Gastroesophageal sphincter (tissue), 4 donors: ENCODE data around the gene DLG3. TPM values are rescaled to one million over a fixed set of nuclear protein-coding genes. Genes with fewer than 3 reads are reported as not detected.

Source experiments
- ATAC-seq: fragments of 150-250 bp; one replicate; pipeline ENCODE4 v1.9.1; 2016; ENCODE audit warnings: mild to moderate bottlenecking, moderate library complexity
- H3K27ac ChIP-seq, 4 donors: fragments of 200-600 bp; sonication (generic) in 3 of 4; 1 replicate in 3 of 4; 2 replicates in 1 of 4; pipeline ENCODE4 v1.5.1; 2016 to 2019
- H3K27me3 ChIP-seq: fragments of 200-600 bp; sonication (generic); one replicate; pipeline ENCODE4 v1.5.1; 2019
- H3K36me3 ChIP-seq, 2 donors: fragments of 200-600 bp; sonication (generic); one replicate each; pipeline ENCODE4 v1.5.1; 2019; ENCODE audit warnings: control low read depth in 1 of 2
- H3K4me1 ChIP-seq, 3 donors: fragments of 200-600 bp; sonication (generic); 1 replicate in 2 of 3; 2 replicates in 1 of 3; pipeline ENCODE4 v1.5.1; 2016 to 2019; ENCODE audit warnings: control low read depth in 2 of 3
- H3K4me3 ChIP-seq, 2 donors: fragments of 200-600 bp; sonication (generic); one replicate each; pipeline ENCODE4 v1.5.1; 2019; ENCODE audit warnings: mild to moderate bottlenecking in 1 of 2, moderate library complexity in 1 of 2
- H3K9me3 ChIP-seq, 3 donors: fragments of 200-600 bp; sonication (generic); one replicate each; pipeline ENCODE4 v1.5.1; 2017 to 2019; ENCODE audit warnings: control low read depth in 2 of 3
- CTCF ChIP-seq, 4 experiments: fragments of 200-600 bp in 2 of 4; fragments of 450-650 bp in 2 of 4; sonication (generic) in 1 of 4; IDR thresholded peaks; one replicate each; pipeline ENCODE4 v1.5.1; 2017 to 2019; ENCODE audit warnings: antibody characterized with exemption in 4 of 4, mild to moderate bottlenecking in 2 of 4, moderate library complexity in 2 of 4
- EP300 ChIP-seq: sonication (generic); formaldehyde crosslinking; IDR thresholded peaks from one replicate; pipeline ENCODE4 v1.6.1; 2017; ENCODE audit warnings: antibody characterized with exemption, mild to moderate bottlenecking
- POLR2A ChIP-seq, 2 donors: fragments of 450-650 bp; IDR thresholded peaks; one replicate each; pipeline ENCODE4 v1.6.1; 2017; ENCODE audit warnings: antibody characterized with exemption in 2 of 2, mild to moderate bottlenecking in 2 of 2, moderate library complexity in 1 of 2
- POLR2AphosphoS5 ChIP-seq: sonication (generic); formaldehyde crosslinking; IDR thresholded peaks from one replicate; pipeline ENCODE4 v1.6.1; 2017; ENCODE audit warnings: antibody characterized with exemption
- WGBS, 2 donors: methylation state at CpG; one replicate each; pipeline ENCODE4 v1.1.5; 2018; ENCODE audit warnings: low coverage in 1 of 2; 5-methylcytosine and 5-hydroxymethylcytosine counted together
- total RNA-seq, 4 donors: library from RNA; depleted of rRNA; stranded (reverse); fragments of >200 nt; gene quantifications; one replicate each; pipeline ENCODE4 v1.1.0, GENCODE V29; 2016

The DLG3 gene
- total RNA-seq, 4 donors from 2014 or later, result 22.3 to 46.2 (median 26.8) TPM

GRCh38 chrX:70452143-70452733 lies 7.6 kb downstream of the DLG3 start:
- TF ChIP-seq CTCF (IDR thresholded peaks at IDR 0.05) (peak; percentile 59 to 80 (median 66)), POLR2A (IDR thresholded peaks at IDR 0.05) (no peak)
- Histone ChIP-seq H3K27me3 (no peaks in the 10 kb centered on the region), H3K4me1 (peaks cover 0 to 44% (median 4%) of the 10 kb centered on the region in 3 donors), H3K36me3 (no peaks in the 10 kb centered on the region), H3K4me3 (peak overlapping the region; percentile 64 to 75), H3K9me3 (no peaks in the 10 kb centered on the region), H3K27ac (peak overlapping the region in 3 of 4 donors; percentile 63 to 77 (median 75))
- ATAC-seq, result peak; percentile 37
- WGBS, 2 donors, result 0 to 29% methylated on average over 3 to 6 of the region's 39 CpGs

- ATAC-seq, result no peak
- Histone ChIP-seq H3K4me1 (peaks cover 0 to 49% (median 4%) of the 10 kb centered on the region in 3 donors), H3K4me3 (peak overlapping the region; percentile 64 to 75), H3K36me3 (no peaks in the 10 kb centered on the region), H3K27me3 (no peaks in the 10 kb centered on the region), H3K9me3 (no peaks in the 10 kb centered on the region), H3K27ac (peak overlapping the region in 3 of 4 donors; percentile 75 to 89 (median 77))
- no peak for TF ChIP-seq EP300
- TF ChIP-seq POLR2AphosphoS5, result no peak
- no peak for TF ChIP-seq CTCF (IDR thresholded peaks at IDR 0.05)
- TF ChIP-seq POLR2A (IDR thresholded peaks at IDR 0.05), result no peak
- WGBS, 2 donors, result 14% methylated on average over 1 of the region's 5 CpGs; no CpG with 5 or more reads in 1 of the 2 donors
Measured at GRCh38 chrX:70453024-70453618, 8.5 kb downstream of the DLG3 start.

GRCh38 chrX:70454441-70455365 lies 10.1 kb downstream of the DLG3 start:
- TF ChIP-seq CTCF (IDR thresholded peaks at IDR 0.05) (peak; percentile 70 to 87 (median 78)), POLR2AphosphoS5 (no peak)
- 14 to 37% methylated on average over 1 to 3 of the region's 48 CpGs for WGBS, 2 donors
- H3K27me3 ChIP-seq, result no peaks in the 10 kb centered on the region

GRCh38 chrX:70455366-70456202 lies 10.9 kb downstream of the DLG3 start:
- TF ChIP-seq POLR2A (IDR thresholded peaks at IDR 0.05) (no peak), EP300 (no peak), CTCF (IDR thresholded peaks at IDR 0.05) (no peak), POLR2AphosphoS5 (no peak)
- Histone ChIP-seq H3K9me3 (no peaks in the 10 kb centered on the region), H3K27me3 (no peaks in the 10 kb centered on the region), H3K27ac (peak overlapping the region; percentile 80 to 91 (median 88)), H3K4me3 (peak overlapping the region; percentile 49 to 64), H3K36me3 (no peaks in the 10 kb centered on the region), H3K4me1 (peaks cover 0 to 60% (median 4%) of the 10 kb centered on the region in 3 donors)
- ATAC-seq, result peak; percentile 14
- WGBS, 2 donors, result 8 to 24% methylated on average over 9 to 18 of the region's 32 CpGs

More at GRCh38 chrX:70454441-70455365, 10.1 kb downstream of the DLG3 start:
- Histone ChIP-seq H3K4me3 (peak overlapping the region; percentile 49 to 64), H3K27ac (peak overlapping the region; percentile 80 to 91 (median 88)), H3K9me3 (no peaks in the 10 kb centered on the region), H3K36me3 (no peaks in the 10 kb centered on the region), H3K4me1 (peaks cover 0 to 60% (median 4%) of the 10 kb centered on the region in 3 donors)
- ATAC-seq, result peak; percentile 82
